H9 (cell line): Measurements from ENCODE around the gene PRCD. TPM values are rescaled to one million over a fixed set of nuclear protein-coding genes. Genes with fewer than 3 reads are reported as not detected.

Experiments used
- DNase-seq: peaks from one replicate; pipeline ENCODE4 v3.0.0-alpha.2; 2017
- H2AFZ ChIP-seq: one replicate; pipeline ENCODE4 v1.6.1; 2013; ENCODE audit warnings: mild to moderate bottlenecking, low read length, control low read depth, moderate library complexity
- H2AK5ac ChIP-seq: 2 replicates; pipeline ENCODE4 v1.6.1; 2013; ENCODE audit warnings: low read length, control low read depth, mixed read lengths; ENCODE audit not compliant: insufficient read length
- H2BK120ac ChIP-seq: one replicate; pipeline ENCODE4 v1.6.1; 2013; ENCODE audit warnings: low read depth, mild to moderate bottlenecking, low read length, control low read depth, inconsistent platforms; ENCODE audit not compliant: poor library complexity, severe bottlenecking
- H2BK12ac ChIP-seq: 2 replicates; pipeline ENCODE4 v1.6.1; 2013; ENCODE audit warnings: low read length, control low read depth, mixed read lengths, low read depth; ENCODE audit not compliant: insufficient read length
- H2BK15ac ChIP-seq: 2 replicates; pipeline ENCODE4 v1.6.1; 2013; ENCODE audit warnings: low read depth, low read length, control low read depth
- H2BK20ac ChIP-seq: one replicate; pipeline ENCODE4 v1.6.1; 2013; ENCODE audit warnings: low read depth, mild to moderate bottlenecking, low read length, control low read depth, inconsistent platforms; ENCODE audit not compliant: poor library complexity, severe bottlenecking
- H2BK5ac ChIP-seq: 2 replicates; pipeline ENCODE4 v1.6.1; 2013; ENCODE audit warnings: low read length, control low read depth, mixed read lengths; ENCODE audit not compliant: insufficient read length
- H3K14ac ChIP-seq: 2 replicates; pipeline ENCODE4 v1.6.1; 2013; ENCODE audit warnings: low read length, control low read depth; ENCODE audit not compliant: insufficient read depth
- H3K18ac ChIP-seq: 2 replicates; pipeline ENCODE4 v1.6.1; 2013; ENCODE audit warnings: low read depth, mild to moderate bottlenecking, mixed read lengths, low read length, control low read depth; ENCODE audit not compliant: insufficient read length
- H3K23ac ChIP-seq: 2 replicates; pipeline ENCODE4 v1.6.1; 2013; ENCODE audit warnings: low read length, control low read depth, mixed read lengths, low read depth; ENCODE audit not compliant: insufficient read length
- H3K23me2 ChIP-seq: 2 replicates; pipeline ENCODE4 v1.6.1; 2013; ENCODE audit warnings: low read depth, mild to moderate bottlenecking, mixed read lengths, low read length, control low read depth; ENCODE audit not compliant: insufficient read length, poor library complexity, severe bottlenecking
- H3K27ac ChIP-seq: 2 replicates; pipeline ENCODE4 v1.5.1; 2013; ENCODE audit warnings: low read length, control low read depth, mixed read lengths, low read depth; ENCODE audit not compliant: insufficient read length
- H3K27me3 ChIP-seq: 2 replicates; pipeline ENCODE4 v1.6.1; 2013; ENCODE audit warnings: low read length, control low read depth, inconsistent platforms; ENCODE audit not compliant: insufficient read depth
- H3K4ac ChIP-seq: 2 replicates; pipeline ENCODE4 v1.6.1; 2013; ENCODE audit warnings: low read depth, mild to moderate bottlenecking, control low read depth, inconsistent platforms, low read length, moderate library complexity
- H3K4me1 ChIP-seq: 2 replicates; pipeline ENCODE4 v1.6.1; 2013; ENCODE audit warnings: low read length, control low read depth, inconsistent platforms; ENCODE audit not compliant: insufficient read depth
- H3K4me2 ChIP-seq: 2 replicates; pipeline ENCODE4 v1.6.1; 2013; ENCODE audit warnings: low read length, control low read depth, mixed read lengths; ENCODE audit not compliant: insufficient read length, insufficient read depth
- H3K56ac ChIP-seq: 2 replicates; pipeline ENCODE4 v1.6.1; 2013; ENCODE audit warnings: low read depth, mild to moderate bottlenecking, mixed read lengths, low read length, control low read depth; ENCODE audit not compliant: insufficient read length
- H3K79me1 ChIP-seq: 2 replicates; pipeline ENCODE4 v1.6.1; 2013; ENCODE audit warnings: low read depth, mild to moderate bottlenecking, moderate library complexity, low read length, control low read depth, inconsistent platforms; ENCODE audit not compliant: insufficient read depth, poor library complexity, severe bottlenecking
- H3K79me2 ChIP-seq: 2 replicates; pipeline ENCODE4 v1.6.1; 2013; ENCODE audit warnings: low read length, control low read depth, inconsistent platforms; ENCODE audit not compliant: insufficient read depth
- H3K9ac ChIP-seq: 2 replicates; pipeline ENCODE4 v1.6.1; 2013; ENCODE audit warnings: low read length, control low read depth, mixed read lengths; ENCODE audit not compliant: insufficient read length; ENCODE audit errors: extremely low read depth
- H3K9me3 ChIP-seq: one replicate; pipeline ENCODE4 v1.6.1; 2013; ENCODE audit warnings: low read depth, low read length, inconsistent platforms; ENCODE audit not compliant: control insufficient read depth
- H3T11ph ChIP-seq: one replicate; pipeline ENCODE4 v1.6.1; 2013; ENCODE audit warnings: mild to moderate bottlenecking, low read length, control low read depth, inconsistent platforms
- H4K20me1 ChIP-seq: one replicate; pipeline ENCODE4 v1.6.1; 2013; ENCODE audit not compliant: control insufficient read depth, insufficient read length, insufficient read depth
- H4K5ac ChIP-seq: 2 replicates; pipeline ENCODE4 v1.6.1; 2013; ENCODE audit warnings: low read depth, mild to moderate bottlenecking, mixed read lengths, low read length, control low read depth; ENCODE audit not compliant: insufficient read length
- H4K8ac ChIP-seq: replicated peaks from 2 replicates; pipeline ENCODE4 v1.6.1; 2013; ENCODE audit warnings: low read length, control low read depth, mixed read lengths, low read depth; ENCODE audit not compliant: insufficient read length
- H4K91ac ChIP-seq: 2 replicates; pipeline ENCODE4 v1.6.1; 2013; ENCODE audit warnings: low read depth, mild to moderate bottlenecking, moderate library complexity, mixed read lengths, low read length, control low read depth; ENCODE audit not compliant: insufficient read length
- H3K27ac Mint-ChIP-seq, 3 experiments: 2 replicates in 2 of 3; 3 replicates in 1 of 3; pipeline ENCODE4 v1.8.0; 2020 to 2021; ENCODE audit warnings: mixed read lengths in 3 of 3, mild to moderate bottlenecking in 1 of 3, moderate library complexity in 1 of 3
- H3K27me3 Mint-ChIP-seq: 2 replicates; pipeline ENCODE4 v1.8.0; 2021; ENCODE audit warnings: low read depth, mild to moderate bottlenecking, moderate library complexity, mixed read lengths
- H3K36me3 Mint-ChIP-seq, 3 experiments: 2 replicates in 2 of 3; 3 replicates in 1 of 3; pipeline ENCODE4 v1.8.0; 2020 to 2021; ENCODE audit warnings: low read depth in 3 of 3, mixed read lengths in 3 of 3; ENCODE audit not compliant: insufficient read depth in 1 of 3
- H3K4me1 Mint-ChIP-seq, 2 experiments: 2 replicates each; pipeline ENCODE4 v1.8.0; 2020; ENCODE audit warnings: mixed read lengths in 2 of 2
- H3K4me3 Mint-ChIP-seq, 2 experiments: 2 replicates in 1 of 2; 3 replicates in 1 of 2; pipeline ENCODE4 v1.8.0; 2020 to 2021; ENCODE audit warnings: mild to moderate bottlenecking in 2 of 2, mixed read lengths in 2 of 2, moderate library complexity in 1 of 2
- H3K9me3 Mint-ChIP-seq, 2 experiments: 2 replicates in 1 of 2; 3 replicates in 1 of 2; pipeline ENCODE4 v1.8.0; 2020; ENCODE audit warnings: mild to moderate bottlenecking in 2 of 2, mixed read lengths in 2 of 2, moderate library complexity in 1 of 2
- CTCF ChIP-seq: fragments of 200-600 bp; sonication (generic); conservative IDR thresholded peaks from 3 replicates; pipeline ENCODE4 v1.8.0; 2021; ENCODE audit warnings: antibody characterized with exemption, mild to moderate bottlenecking
- WGBS: extraction: QIAGEN DNeasy Blood & Tissue Kit; methylation state at CpG from one replicate; pipeline ENCODE4 v1.1.7; 2013; ENCODE audit warnings: missing lambda C conversion rate, low lambda C conversion rate, mixed read lengths; ENCODE audit not compliant: insufficient read length; ENCODE audit errors: extremely low coverage; 5-methylcytosine and 5-hydroxymethylcytosine counted together
- total RNA-seq: library from RNA; stranded (reverse); gene quantifications from 2 replicates; pipeline ENCODE4 v1.2.1, GENCODE V29; 2021

The PRCD gene
- total RNA-seq, 1 experiment from 2014 or later: 0.46 TPM

DNA sequence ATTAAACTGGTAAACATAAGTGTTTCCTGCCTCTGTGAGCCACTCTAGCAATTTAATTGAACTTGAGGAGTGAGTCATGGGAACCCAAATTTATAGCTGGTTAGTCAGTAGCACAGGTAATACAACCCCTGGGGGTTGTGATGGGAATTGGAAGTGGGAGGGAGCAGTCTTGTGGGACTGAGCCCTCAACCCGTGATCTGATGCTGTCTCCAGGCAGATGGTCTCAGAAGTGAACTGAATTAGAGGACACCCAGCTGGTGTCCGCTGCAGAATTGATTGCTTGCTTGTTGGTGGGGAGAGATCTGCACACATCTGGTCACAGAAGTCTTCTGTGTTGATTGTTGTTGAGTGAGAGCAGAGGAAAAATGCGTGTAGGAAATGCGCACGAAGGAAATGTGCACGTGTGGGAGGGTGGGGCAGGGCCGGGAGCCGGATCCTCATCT, 53.6 kb downstream of the PRCD start:
- Histone ChIP-seq H3T11ph (no peak overlapping the region), H2BK20ac (no peak overlapping the region), H2AFZ (no peak overlapping the region), H3K4me2 (no peak overlapping the region), H3K56ac (no peak overlapping the region), H4K91ac (no peak overlapping the region), H3K4ac (no peak overlapping the region), H3K9ac (no peak overlapping the region), H3K27ac (no peak overlapping the region), H2BK15ac (no peak overlapping the region), H3K23me2 (no peaks in the 10 kb centered on the region), H2AK5ac (no peak overlapping the region), H3K18ac (no peak overlapping the region), H3K23ac (no peak overlapping the region), H3K14ac (no peak overlapping the region), H3K9me3 (no peaks in the 10 kb centered on the region), H4K5ac (no peak overlapping the region), H2BK120ac (no peak overlapping the region), H3K79me2 (no peaks in the 10 kb centered on the region), H4K8ac (no peak overlapping the region), H4K20me1 (no peaks in the 10 kb centered on the region), H3K79me1 (no peaks in the 10 kb centered on the region), H2BK5ac (no peak overlapping the region), H2BK12ac (no peak overlapping the region), H3K4me1 (no peaks in the 10 kb centered on the region; the same call in 1 of the 2 replicates), H3K27me3 (no peaks in the 10 kb centered on the region)
- H3K4me1 Mint-ChIP-seq: peaks cover 6 to 13% of the 10 kb centered on the region in 2 experiments; a peak in 3 of 4 replicates
- no peak overlapping the region for H3K27ac Mint-ChIP-seq
- H3K27me3 Mint-ChIP-seq: peaks cover 18% of the 10 kb centered on the region
- H3K36me3 Mint-ChIP-seq: no peaks in the 10 kb centered on the region
- no peak overlapping the region for H3K4me3 Mint-ChIP-seq
- no peak for DNase-seq
- peaks cover 0 to 3% of the 10 kb centered on the region in 2 experiments; a peak in 1 of 5 replicates for H3K9me3 Mint-ChIP-seq
- no CpG with 5 or more reads among the region's 8 CpGs for WGBS
- peak; percentile 31; the same call in 2 of the 3 replicates for TF ChIP-seq CTCF
